H1 (cell line): Measurements from ENCODE around the gene LRP5. TPM values are rescaled to one million over a fixed set of nuclear protein-coding genes. Genes with fewer than 3 reads are reported as not detected.

Experiments used
- CHD2 ChIP-seq: IDR thresholded peaks from 2 replicates; pipeline ENCODE4 v1.6.1; 2012; ENCODE audit warnings: low read length, improper control_type of control experiment
- KDM1A ChIP-seq: fragments of 200-600, 300-600 bp; sonication (generic); IDR thresholded peaks from 2 replicates; pipeline ENCODE4 v1.7.1; 2016; ENCODE audit warnings: mild to moderate bottlenecking, low read length, borderline replicate concordance
- NRF1 ChIP-seq: IDR thresholded peaks from 2 replicates; pipeline ENCODE4 v1.6.1; 2011; ENCODE audit warnings: mild to moderate bottlenecking, low read depth, low read length, improper control_type of control experiment
- TBP ChIP-seq: IDR thresholded peaks from 2 replicates; pipeline ENCODE4 v1.6.1; 2011; ENCODE audit warnings: low read depth, low read length, improper control_type of control experiment
- polyA plus RNA-seq, 7 experiments: library from polyadenylated mRNA; depleted of rRNA in 3 of 7; stranded (reverse) in 5 of 7; unstranded in 2 of 7; fragments of >200 nt in 5 of 7; fragments of 200-250 nt in 2 of 7; gene quantifications; 1 replicate in 5 of 7; 2 replicates in 1 of 7; 4 replicates in 1 of 7; pipeline versions ENCODE4 v1.2.1 to v1.2.3, GENCODE V29; 2011 to 2013; ENCODE audit warnings: missing spikeins in 2 of 7, mixed read lengths in 2 of 7
- total RNA-seq: library from RNA; stranded (reverse); fragmentation: NEBNext Ultra II Directional; extraction: Animal tissue kit (Norgen Biotek cat#: 25700); gene quantifications from 2 replicates; pipeline ENCODE4 v1.2.1, GENCODE V29; 2021

LRP5 gene
- total and polyA plus RNA-seq, 2 of the 8 experiments (the other 6 are each of a cell fraction or from before 2014, with no cell fraction given), result 19.0 to 38.9 TPM

DNA sequence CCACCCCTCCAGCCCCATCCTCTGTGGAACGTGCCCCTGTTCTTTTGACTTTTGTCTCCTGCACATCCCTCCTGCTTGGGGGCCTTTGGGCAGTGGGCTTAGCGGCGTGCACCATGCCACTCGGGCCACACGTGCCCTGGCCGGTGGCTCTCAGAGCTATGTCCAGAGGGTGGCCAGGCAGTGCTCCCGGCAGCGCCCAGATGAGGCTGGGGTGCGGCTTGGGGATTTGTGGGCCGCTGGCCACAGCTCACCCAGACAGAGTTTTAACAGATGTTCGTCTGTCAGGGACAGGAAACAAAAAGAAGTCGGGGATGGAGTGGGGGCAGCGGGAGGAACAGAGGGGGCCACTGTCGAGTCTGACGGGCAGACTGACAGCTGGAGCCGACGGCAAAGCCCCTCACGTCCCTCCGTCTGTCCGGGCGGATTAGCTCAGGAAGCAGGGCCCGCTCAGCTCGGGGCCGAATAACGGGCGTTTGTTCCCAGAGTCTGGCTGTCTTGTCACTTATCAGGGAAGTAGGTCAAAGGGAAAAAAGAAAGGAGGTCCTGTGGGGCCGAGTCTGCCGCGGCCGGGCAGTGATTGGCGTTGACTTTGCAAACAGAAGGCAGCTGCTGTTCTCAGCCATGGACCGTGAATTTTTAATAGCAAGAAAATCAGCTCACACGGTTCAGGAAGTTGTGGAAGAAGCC is 61.6 kb downstream of the LRP5 start (continued):
- TF ChIP-seq CHD2 (no peak), NRF1 (no peak), KDM1A (no peak), TBP (no peak)
